ENCODE measurements around the gene SLC2A2. TPM values are rescaled to one million over a fixed set of nuclear protein-coding genes. Genes with fewer than 3 reads are reported as not detected.

Gene SLC2A2
- polyA plus RNA-seq, 1 donor from 2014 or later: not detected

GRCh38 chr3:171049861-171050444 is 23.4 kb upstream of the SLC2A2 start:
- Mint-ChIP-seq H3K4me1 (peaks cover 0 to 3% (median 0%) of the 10 kb centered on the region in 3 donors), H3K9me3 (peaks cover 0 to 3% (median 0%) of the 10 kb centered on the region in 3 donors), H3K36me3 (no peaks in the 10 kb centered on the region), H3K4me3 (no peak overlapping the region), H3K27me3 (peaks cover 2% of the 10 kb centered on the region), H3K27ac (no peak overlapping the region)

- Mint-ChIP-seq H3K27ac (no peak overlapping the region), H3K4me1 (peaks cover 0 to 3% (median 0%) of the 10 kb centered on the region in 3 donors), H3K4me3 (no peak overlapping the region), H3K9me3 (no peaks in the 10 kb centered on the region), H3K27me3 (no peaks in the 10 kb centered on the region), H3K36me3 (no peaks in the 10 kb centered on the region)
These were observed 20.2 kb upstream of the SLC2A2 start for GRCh38 chr3:171046760-171047159.

- no peak overlapping the region for H3K27ac Mint-ChIP-seq
- no peaks in the 10 kb centered on the region for H3K27me3 Mint-ChIP-seq
- H3K9me3 Mint-ChIP-seq: no peaks in the 10 kb centered on the region
- no peak overlapping the region for H3K4me3 Mint-ChIP-seq
- H3K4me1 Mint-ChIP-seq: no peaks in the 10 kb centered on the region
- no peaks in the 10 kb centered on the region for H3K36me3 Mint-ChIP-seq
These were observed 18.6 kb upstream of the SLC2A2 start for GRCh38 chr3:171044835-171045793.

- H3K9me3 Mint-ChIP-seq: peaks cover 0 to 3% (median 0%) of the 10 kb centered on the region in 3 donors
- H3K27me3 Mint-ChIP-seq: no peaks in the 10 kb centered on the region
- H3K4me1 Mint-ChIP-seq: no peaks in the 10 kb centered on the region
- no peak overlapping the region for H3K27ac Mint-ChIP-seq
- no peak overlapping the region for H3K4me3 Mint-ChIP-seq
- H3K36me3 Mint-ChIP-seq: peaks cover 1% of the 10 kb centered on the region
These were observed 17.9 kb upstream of the SLC2A2 start for GRCh38 chr3:171044384-171044783.

GRCh38 chr3:171039674-171040073 is 13.2 kb upstream of the SLC2A2 start:
- no peaks in the 10 kb centered on the region for H3K27me3 Mint-ChIP-seq
- H3K4me3 Mint-ChIP-seq: no peak overlapping the region
- H3K27ac Mint-ChIP-seq: no peak overlapping the region
- H3K9me3 Mint-ChIP-seq: peaks cover 0 to 3% (median 2%) of the 10 kb centered on the region in 3 donors
- H3K36me3 Mint-ChIP-seq: peaks cover 1% of the 10 kb centered on the region
- no peaks in the 10 kb centered on the region for H3K4me1 Mint-ChIP-seq

- no peaks in the 10 kb centered on the region for H3K27me3 Mint-ChIP-seq
- H3K27ac Mint-ChIP-seq: no peak overlapping the region
- no peak overlapping the region for H3K4me3 Mint-ChIP-seq
- H3K36me3 Mint-ChIP-seq: peaks cover 1% of the 10 kb centered on the region
- H3K9me3 Mint-ChIP-seq: peaks cover 0 to 3% (median 2%) of the 10 kb centered on the region in 3 donors
- H3K4me1 Mint-ChIP-seq: no peaks in the 10 kb centered on the region
These were observed 11.8 kb upstream of the SLC2A2 start for GRCh38 chr3:171038342-171038741.

GRCh38 chr3:171028779-171029232 is 2.3 kb upstream of the SLC2A2 start:
- H3K9me3 Mint-ChIP-seq: peaks cover 0 to 2% (median 0%) of the 10 kb centered on the region in 3 donors
- no peak overlapping the region for H3K27ac Mint-ChIP-seq

GRCh38 chr3:171028025-171028778 is 1.7 kb upstream of the SLC2A2 start:
- Mint-ChIP-seq H3K4me1 (peaks cover 0 to 2% (median 0%) of the 10 kb centered on the region in 3 donors), H3K27me3 (peaks cover 12% of the 10 kb centered on the region), H3K9me3 (peaks cover 0 to 2% (median 0%) of the 10 kb centered on the region in 3 donors), H3K27ac (no peak overlapping the region), H3K4me3 (peak overlapping the region in 1 of 4 donors; percentile 52), H3K36me3 (no peaks in the 10 kb centered on the region)

More at GRCh38 chr3:171028779-171029232, 2.3 kb upstream of the SLC2A2 start:
- Mint-ChIP-seq H3K4me1 (peaks cover 0 to 2% (median 0%) of the 10 kb centered on the region in 3 donors), H3K36me3 (no peaks in the 10 kb centered on the region), H3K4me3 (no peak overlapping the region), H3K27me3 (peaks cover 10% of the 10 kb centered on the region)

GRCh38 chr3:171023566-171023965 is 3.0 kb downstream of the SLC2A2 start:
- Mint-ChIP-seq H3K27ac (no peak overlapping the region), H3K9me3 (peaks cover 0 to 2% (median 0%) of the 10 kb centered on the region in 3 donors), H3K36me3 (no peaks in the 10 kb centered on the region), H3K4me3 (no peak overlapping the region), H3K27me3 (peaks cover 15% of the 10 kb centered on the region), H3K4me1 (peaks cover 0 to 3% (median 0%) of the 10 kb centered on the region in 3 donors)

- Mint-ChIP-seq H3K9me3 (peaks cover 0 to 2% (median 0%) of the 10 kb centered on the region in 3 donors), H3K36me3 (no peaks in the 10 kb centered on the region), H3K27me3 (peaks cover 12% of the 10 kb centered on the region), H3K27ac (no peak overlapping the region), H3K4me1 (peaks cover 0 to 3% (median 0%) of the 10 kb centered on the region in 3 donors), H3K4me3 (no peak overlapping the region)
These were observed 5.1 kb downstream of the SLC2A2 start for GRCh38 chr3:171021377-171021776.

- H3K27ac Mint-ChIP-seq: peak overlapping the region in 1 of 3 donors; percentile 54
- H3K9me3 Mint-ChIP-seq: no peaks in the 10 kb centered on the region
- no peak overlapping the region for H3K4me3 Mint-ChIP-seq
- H3K36me3 Mint-ChIP-seq: no peaks in the 10 kb centered on the region
- H3K4me1 Mint-ChIP-seq: peaks cover 0 to 1% (median 0%) of the 10 kb centered on the region in 3 donors
- H3K27me3 Mint-ChIP-seq: peaks cover 7% of the 10 kb centered on the region
These were observed 8.2 kb downstream of the SLC2A2 start for GRCh38 chr3:171018156-171018935.

GRCh38 chr3:171013822-171014748 is 12.4 kb downstream of the SLC2A2 start:
- peaks cover 5% of the 10 kb centered on the region for H3K27me3 Mint-ChIP-seq
- peaks cover 0 to 1% (median 0%) of the 10 kb centered on the region in 3 donors for H3K4me1 Mint-ChIP-seq
- no peak overlapping the region for H3K27ac Mint-ChIP-seq
- H3K9me3 Mint-ChIP-seq: no peaks in the 10 kb centered on the region
- no peak overlapping the region for H3K4me3 Mint-ChIP-seq
- no peaks in the 10 kb centered on the region for H3K36me3 Mint-ChIP-seq

- H3K4me1 Mint-ChIP-seq: no peaks in the 10 kb centered on the region
- no peak overlapping the region for H3K27ac Mint-ChIP-seq
- H3K27me3 Mint-ChIP-seq: peaks cover 2% of the 10 kb centered on the region
- no peaks in the 10 kb centered on the region for H3K36me3 Mint-ChIP-seq
- no peak overlapping the region for H3K4me3 Mint-ChIP-seq
- no peaks in the 10 kb centered on the region for H3K9me3 Mint-ChIP-seq
These were observed 14.6 kb downstream of the SLC2A2 start for GRCh38 chr3:171011873-171012336.

Measured in IgD-negative memory B cell (primary cell).